Endothelial cell of umbilical vein (primary cell): ENCODE data around the gene CCBE1.

ENCODE experiments used
- EZH2 ChIP-seq: IDR thresholded peaks from 2 replicates; pipeline ENCODE4 v1.6.1; 2012; ENCODE audit warnings: borderline replicate concordance, low read depth, mild to moderate bottlenecking, moderate library complexity, low read length, inconsistent platforms; ENCODE audit not compliant: severe bottlenecking
- JUN ChIP-seq: IDR thresholded peaks from 2 replicates; pipeline ENCODE4 v1.6.1; 2011; ENCODE audit warnings: borderline replicate concordance, low read depth; ENCODE audit not compliant: insufficient read length, insufficient read depth
- POLR2A ChIP-seq: IDR thresholded peaks from 2 replicates; pipeline ENCODE4 v1.6.1; 2012; ENCODE audit warnings: low read depth, mild to moderate bottlenecking, control low read depth, low read length
- POLR2AphosphoS5 ChIP-seq: IDR thresholded peaks from 2 replicates; pipeline ENCODE4 v1.6.1; 2012; ENCODE audit warnings: low read depth, mild to moderate bottlenecking, control low read depth, low read length, moderate library complexity; ENCODE audit not compliant: insufficient read depth
- TF ChIP-seq, protein P1 (sequence below), 2 donors: IDR thresholded peaks; 1 replicate in 1 of 2; 2 replicates in 1 of 2; pipeline ENCODE4 v1.5.1; 2011; ENCODE audit warnings: low read length in 2 of 2, mild to moderate bottlenecking in 2 of 2, moderate library complexity in 2 of 2, control low read depth in 1 of 2, inconsistent platforms in 1 of 2, low read depth in 1 of 2; ENCODE audit not compliant: insufficient read depth in 1 of 2; ENCODE audit errors: extremely low read depth in 1 of 2

DNA sequence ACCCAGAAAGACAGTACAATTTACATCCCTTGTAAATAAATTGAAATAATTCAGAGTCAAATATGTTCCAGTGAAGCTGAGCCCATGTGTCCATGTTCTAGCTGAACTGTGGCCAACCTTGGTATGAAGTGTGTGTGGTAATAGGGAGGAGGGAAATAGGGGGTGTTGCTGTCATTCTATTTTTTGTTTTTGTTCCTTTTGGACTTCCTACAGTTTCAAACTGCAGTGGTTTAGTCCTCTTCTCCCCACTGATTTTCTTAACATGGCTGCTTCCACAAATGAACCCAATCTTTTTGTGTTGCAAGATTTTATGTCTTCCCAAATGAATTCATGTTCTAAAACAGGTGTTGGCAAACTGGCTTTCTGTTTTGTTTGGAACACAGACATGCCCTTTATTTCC is 156.9 kb downstream of the CCBE1 start:
- TF ChIP-seq, protein P1, sequence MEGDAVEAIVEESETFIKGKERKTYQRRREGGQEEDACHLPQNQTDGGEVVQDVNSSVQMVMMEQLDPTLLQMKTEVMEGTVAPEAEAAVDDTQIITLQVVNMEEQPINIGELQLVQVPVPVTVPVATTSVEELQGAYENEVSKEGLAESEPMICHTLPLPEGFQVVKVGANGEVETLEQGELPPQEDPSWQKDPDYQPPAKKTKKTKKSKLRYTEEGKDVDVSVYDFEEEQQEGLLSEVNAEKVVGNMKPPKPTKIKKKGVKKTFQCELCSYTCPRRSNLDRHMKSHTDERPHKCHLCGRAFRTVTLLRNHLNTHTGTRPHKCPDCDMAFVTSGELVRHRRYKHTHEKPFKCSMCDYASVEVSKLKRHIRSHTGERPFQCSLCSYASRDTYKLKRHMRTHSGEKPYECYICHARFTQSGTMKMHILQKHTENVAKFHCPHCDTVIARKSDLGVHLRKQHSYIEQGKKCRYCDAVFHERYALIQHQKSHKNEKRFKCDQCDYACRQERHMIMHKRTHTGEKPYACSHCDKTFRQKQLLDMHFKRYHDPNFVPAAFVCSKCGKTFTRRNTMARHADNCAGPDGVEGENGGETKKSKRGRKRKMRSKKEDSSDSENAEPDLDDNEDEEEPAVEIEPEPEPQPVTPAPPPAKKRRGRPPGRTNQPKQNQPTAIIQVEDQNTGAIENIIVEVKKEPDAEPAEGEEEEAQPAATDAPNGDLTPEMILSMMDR (IDR thresholded peaks at IDR 0.05; ENCODE audit: extremely low read depth in 1 of 2, insufficient read depth in 1 of 2, low read depth in 1 of 2, low read length in 2 of 2): no peak
- TF ChIP-seq POLR2AphosphoS5 (no peak), EZH2 (no peak), POLR2A (no peak), JUN (no peak)
